NCI-H345 (cell line): ENCODE measurements around the gene COG7.
"Not testable (repeated sequence)": the region's sequence is repeated elsewhere in the genome, so short reads cannot be mapped to it uniquely, and the experiment has no call there.

Source experiments
- DNase-seq: peaks from one replicate; lab custom pipeline; 2025; lab: John Stamatoyannopoulos, UW

The COG7 gene

GRCh38 chr16:23384878-23385277 is 68.1 kb downstream of the COG7 start:
- peak; percentile 18 for DNase-seq

GRCh38 chr16:23383881-23384280 is 69.1 kb downstream of the COG7 start:
- no peak for DNase-seq

- no peak for DNase-seq
Observed at GRCh38 chr16:23382279-23382678, 70.7 kb downstream of the COG7 start.

GRCh38 chr16:23381702-23382101 is 71.3 kb downstream of the COG7 start:
- DNase-seq: not testable (repeated sequence)

GRCh38 chr16:23380501-23380951 is 72.5 kb downstream of the COG7 start:
- DNase-seq: no peak

GRCh38 chr16:23379707-23380106 is 73.3 kb downstream of the COG7 start:
- DNase-seq: no peak

GRCh38 chr16:23378921-23379320 is 74.1 kb downstream of the COG7 start:
- no peak for DNase-seq

GRCh38 chr16:23378256-23378655 is 74.7 kb downstream of the COG7 start:
- no peak for DNase-seq

GRCh38 chr16:23377071-23377931 is 75.7 kb downstream of the COG7 start:
- DNase-seq: no peak

GRCh38 chr16:23375643-23376042 is 77.3 kb downstream of the COG7 start:
- no peak for DNase-seq

- no peak for DNase-seq
Observed at GRCh38 chr16:23374721-23375510, 78.1 kb downstream of the COG7 start.

GRCh38 chr16:23373436-23374219 is 79.4 kb downstream of the COG7 start:
- no peak for DNase-seq

- no peak for DNase-seq
Observed at GRCh38 chr16:23371368-23371767, 81.6 kb downstream of the COG7 start.

- DNase-seq: no peak
Observed at GRCh38 chr16:23369416-23369815, 83.6 kb downstream of the COG7 start.

GRCh38 chr16:23368469-23368868 is 84.5 kb downstream of the COG7 start:
- DNase-seq: no peak

- no peak for DNase-seq
Observed at GRCh38 chr16:23367988-23368387, 85.0 kb downstream of the COG7 start.

GRCh38 chr16:23367564-23367963 is 85.4 kb downstream of the COG7 start:
- no peak for DNase-seq

GRCh38 chr16:23366341-23366740 is 86.6 kb downstream of the COG7 start:
- not testable (repeated sequence) for DNase-seq

- DNase-seq: no peak
Observed at GRCh38 chr16:23365602-23366240, 87.3 kb downstream of the COG7 start.

- peak; percentile 67 for DNase-seq
Observed at GRCh38 chr16:23362460-23363317, 90.3 kb downstream of the COG7 start.
